GM12874 (cell line): ENCODE data around the gene MAGEC2.

Source experiments
- CTCF ChIP-seq: IDR thresholded peaks from 2 replicates; pipeline ENCODE4 v1.5.1; 2011; ENCODE audit warnings: low read depth, mild to moderate bottlenecking, control low read depth, low read length, moderate library complexity; ENCODE audit not compliant: insufficient read depth

Gene MAGEC2

GRCh38 chrX:142204522-142205433 lies at the start of gene MAGEC2:
TSS of gene MAGEC2 (minus strand) at chrX:142205290. CDS start at chrX:142203987, 1,303 bp downstream.
- no peak for TF ChIP-seq CTCF

GRCh38 chrX:142251680-142252079 lies 46.6 kb upstream of the MAGEC2 start:
- no peak for TF ChIP-seq CTCF

DNA sequence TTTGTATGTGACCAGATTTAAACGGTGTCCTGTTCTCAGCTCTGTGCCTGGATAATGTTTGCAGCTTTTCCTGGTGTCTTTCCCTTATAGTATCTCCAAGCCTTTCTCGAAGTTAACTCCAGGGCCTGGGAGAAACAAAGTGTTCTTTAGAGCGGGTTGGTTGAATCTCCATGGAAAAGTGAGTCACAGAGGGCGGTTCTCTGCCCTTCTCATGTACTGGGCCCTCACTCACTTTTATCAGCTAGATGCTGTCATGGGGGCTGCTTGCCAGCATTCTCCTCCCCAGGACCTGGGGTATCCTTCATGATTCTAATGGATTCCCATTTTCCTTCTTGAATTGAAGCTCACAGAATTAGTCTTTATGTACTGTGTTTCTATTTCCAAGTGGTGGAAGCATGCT lies 46.1 kb upstream of the MAGEC2 start:
- TF ChIP-seq CTCF, result no peak

DNA sequence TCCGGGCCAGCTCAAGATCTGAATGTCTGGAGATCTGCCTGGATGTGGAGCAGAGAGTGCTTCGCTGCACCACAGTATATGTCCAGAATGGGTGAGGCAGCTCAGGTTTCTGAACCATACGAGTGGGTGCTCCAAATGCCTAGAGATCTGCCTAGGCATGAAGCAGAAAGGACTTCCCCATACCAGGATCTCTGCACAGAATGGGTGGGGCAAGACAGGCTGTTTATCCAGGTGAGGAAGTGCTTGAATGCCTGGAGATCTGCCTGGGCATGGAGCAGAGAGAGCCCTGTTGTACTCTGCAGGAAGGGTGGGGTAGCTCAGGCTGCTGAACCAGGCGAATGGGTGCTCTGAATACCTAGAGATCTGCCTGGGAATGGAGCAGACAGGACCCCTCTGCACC lies 45.4 kb upstream of the MAGEC2 start:
- no peak for TF ChIP-seq CTCF

- TF ChIP-seq CTCF, result no peak
Observed at GRCh38 chrX:142249721-142250120, 44.6 kb upstream of the MAGEC2 start.

- TF ChIP-seq CTCF, result no peak
Observed at GRCh38 chrX:142244568-142244967, 39.5 kb upstream of the MAGEC2 start.

DNA sequence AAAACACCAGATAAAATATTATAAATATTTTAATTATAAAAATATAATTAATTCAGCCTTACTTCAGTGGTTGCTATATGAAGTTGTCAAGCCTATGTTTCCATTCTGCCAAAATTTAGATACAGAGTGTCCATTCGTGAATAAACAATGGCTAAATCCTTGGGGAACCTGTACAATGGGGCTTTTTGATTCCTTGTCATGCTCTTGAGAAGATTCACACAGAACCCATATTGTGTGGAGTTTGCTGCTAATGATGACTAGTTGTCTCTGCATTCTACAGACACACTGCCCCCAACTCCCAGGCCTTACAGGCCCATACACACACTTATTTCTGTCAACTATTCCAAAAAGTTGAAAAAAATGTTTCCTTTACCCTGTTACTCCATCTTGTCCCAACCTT lies 33.4 kb upstream of the MAGEC2 start:
- TF ChIP-seq CTCF, result no peak
